GM12892 (cell line): ENCODE measurements around the gene ORC5.

Experiments used
- POLR2A ChIP-seq: IDR thresholded peaks from 2 replicates; pipeline ENCODE4 v1.6.1; 2011; ENCODE audit warnings: low read depth, low read length, control low read depth
- POLR2AphosphoS5 ChIP-seq: IDR thresholded peaks from 2 replicates; pipeline ENCODE4 v1.6.1; 2011; ENCODE audit warnings: low read depth, low read length, control low read depth
- TAF1 ChIP-seq: IDR thresholded peaks from 2 replicates; pipeline ENCODE4 v1.6.1; 2011; ENCODE audit warnings: low read depth, mild to moderate bottlenecking, control low read depth, low read length, borderline replicate concordance

- TF ChIP-seq POLR2AphosphoS5 (no peak), POLR2A (no peak), TAF1 (no peak)
These were observed 71.3 kb downstream of the ORC5 start for GRCh38 chr7:104136561-104136960.
